Measurements from ENCODE around the gene NGFR.

NGFR gene

DNA sequence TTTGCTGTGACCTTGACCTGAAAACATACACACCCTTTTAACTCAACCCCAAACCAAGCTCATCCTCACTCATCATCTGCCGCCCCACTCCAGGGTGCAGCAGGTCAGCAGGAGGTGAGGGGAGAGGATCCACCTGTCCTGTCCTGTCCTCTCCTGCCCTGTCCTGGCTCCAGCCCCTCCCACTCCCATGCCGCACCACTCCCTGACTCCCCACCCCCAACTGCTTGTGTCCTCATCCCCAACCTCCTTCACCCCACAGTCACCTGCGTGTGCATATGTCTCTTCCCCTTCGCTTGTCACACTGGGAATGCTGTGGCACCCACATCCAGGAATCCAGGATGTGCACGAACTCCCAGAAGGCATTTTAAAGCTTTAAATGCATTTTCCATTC is 15.6 kb downstream of the NGFR start:
- no peak overlapping the region for H3K4me2 ChIP-seq (ENCODE audit: low read depth, low read length)
- H3K36me3 ChIP-seq (replicated peaks; ENCODE audit: insufficient read depth, low read length) = no peaks in the 10 kb centered on the region
- no peaks in the 10 kb centered on the region for H3K79me2 ChIP-seq (ENCODE audit: low read length)
- H3K9me2 ChIP-seq (replicated peaks; ENCODE audit: insufficient read depth, low read length) = no peaks in the 10 kb centered on the region
- no peaks in the 10 kb centered on the region for H4K20me1 ChIP-seq (ENCODE audit: insufficient read depth, low read length)
- H3K9ac ChIP-seq (ENCODE audit: low read length) = no peak overlapping the region
- H3K27ac ChIP-seq (ENCODE audit: low read length) = no peak overlapping the region
- no peak for DNase-seq
- H3K9me3 ChIP-seq (replicated peaks; ENCODE audit: insufficient read depth, low read length) = no peaks in the 10 kb centered on the region
- H3K27me3 ChIP-seq (replicated peaks; ENCODE audit: insufficient read depth, low read length) = peaks cover 88% of the 10 kb centered on the region
- peaks cover 5% of the 10 kb centered on the region for H3K4me1 ChIP-seq (ENCODE audit: low read length)
- TF ChIP-seq EZH2phosphoT487 (IDR thresholded peaks at IDR 0.05; ENCODE audit: low read length) = no peak
- no peak for TF ChIP-seq EZH2 (optimal IDR thresholded peaks at IDR 0.05; ENCODE audit: low read depth, low read length)
- no peak for TF ChIP-seq CTCF (IDR thresholded peaks at IDR 0.05; ENCODE audit: low read length)
- H3F3A ChIP-seq (ENCODE audit: insufficient read depth, low read length) = peaks cover 12% of the 10 kb centered on the region
- no peak overlapping the region for H3K4me3 ChIP-seq (ENCODE audit: low read length)
- no peak overlapping the region for H2AFZ ChIP-seq (ENCODE audit: low read length)

GRCh38 chr17:49511810-49512209 is 16.7 kb downstream of the NGFR start:
- H3K4me2 ChIP-seq (ENCODE audit: low read depth, low read length) = no peak overlapping the region
- H3K27ac ChIP-seq (ENCODE audit: low read length) = no peak overlapping the region
- no peaks in the 10 kb centered on the region for H3K9me2 ChIP-seq (replicated peaks; ENCODE audit: insufficient read depth, low read length)
- no peaks in the 10 kb centered on the region for H4K20me1 ChIP-seq (ENCODE audit: insufficient read depth, low read length)
- DNase-seq = no peak
- no peaks in the 10 kb centered on the region for H3K36me3 ChIP-seq (replicated peaks; ENCODE audit: insufficient read depth, low read length)
- no peaks in the 10 kb centered on the region for H3K79me2 ChIP-seq (ENCODE audit: low read length)
- H3K4me3 ChIP-seq (ENCODE audit: low read length) = no peak overlapping the region
- peaks cover 11% of the 10 kb centered on the region for H3K4me1 ChIP-seq (ENCODE audit: low read length)
- no peaks in the 10 kb centered on the region for H3K9me3 ChIP-seq (replicated peaks; ENCODE audit: insufficient read depth, low read length)
- H3K27me3 ChIP-seq (replicated peaks; ENCODE audit: insufficient read depth, low read length) = peaks cover 79% of the 10 kb centered on the region
- H2AFZ ChIP-seq (ENCODE audit: low read length) = no peak overlapping the region
- TF ChIP-seq EZH2 (optimal IDR thresholded peaks at IDR 0.05; ENCODE audit: low read depth, low read length) = no peak
- no peak for TF ChIP-seq CTCF (IDR thresholded peaks at IDR 0.05; ENCODE audit: low read length)
- no peak for TF ChIP-seq EZH2phosphoT487 (IDR thresholded peaks at IDR 0.05; ENCODE audit: low read length)
- no peak overlapping the region for H3K9ac ChIP-seq (ENCODE audit: low read length)
- H3F3A ChIP-seq (ENCODE audit: insufficient read depth, low read length) = peaks cover 17% of the 10 kb centered on the region

GRCh38 chr17:49512296-49513043 is 17.4 kb downstream of the NGFR start:
- Histone ChIP-seq H3K9me3 (replicated peaks; ENCODE audit: insufficient read depth, low read length) (no peaks in the 10 kb centered on the region), H4K20me1 (ENCODE audit: insufficient read depth, low read length) (no peaks in the 10 kb centered on the region), H2AFZ (ENCODE audit: low read length) (no peak overlapping the region), H3K27ac (ENCODE audit: low read length) (no peak overlapping the region), H3K36me3 (replicated peaks; ENCODE audit: insufficient read depth, low read length) (no peaks in the 10 kb centered on the region), H3K79me2 (ENCODE audit: low read length) (no peaks in the 10 kb centered on the region), H3K4me2 (ENCODE audit: low read depth, low read length) (no peak overlapping the region), H3K27me3 (replicated peaks; ENCODE audit: insufficient read depth, low read length) (peaks cover 72% of the 10 kb centered on the region), H3K4me1 (ENCODE audit: low read length) (peaks cover 11% of the 10 kb centered on the region), H3K9ac (ENCODE audit: low read length) (no peak overlapping the region), H3F3A (ENCODE audit: insufficient read depth, low read length) (peaks cover 17% of the 10 kb centered on the region), H3K9me2 (replicated peaks; ENCODE audit: insufficient read depth, low read length) (no peaks in the 10 kb centered on the region), H3K4me3 (ENCODE audit: low read length) (no peak overlapping the region)
- TF ChIP-seq CTCF (IDR thresholded peaks at IDR 0.05; ENCODE audit: low read length) (no peak; the same call in 1 of the 2 replicates), EZH2phosphoT487 (IDR thresholded peaks at IDR 0.05; ENCODE audit: low read length) (no peak), EZH2 (optimal IDR thresholded peaks at IDR 0.05; ENCODE audit: low read depth, low read length) (no peak)
- DNase-seq = no peak
